ENCODE measurements around the gene PCNX2.
"Not testable (repeated sequence)": the region's sequence is repeated elsewhere in the genome, so short reads cannot be mapped to it uniquely, and the experiment has no call there.

Gene PCNX2

DNA sequence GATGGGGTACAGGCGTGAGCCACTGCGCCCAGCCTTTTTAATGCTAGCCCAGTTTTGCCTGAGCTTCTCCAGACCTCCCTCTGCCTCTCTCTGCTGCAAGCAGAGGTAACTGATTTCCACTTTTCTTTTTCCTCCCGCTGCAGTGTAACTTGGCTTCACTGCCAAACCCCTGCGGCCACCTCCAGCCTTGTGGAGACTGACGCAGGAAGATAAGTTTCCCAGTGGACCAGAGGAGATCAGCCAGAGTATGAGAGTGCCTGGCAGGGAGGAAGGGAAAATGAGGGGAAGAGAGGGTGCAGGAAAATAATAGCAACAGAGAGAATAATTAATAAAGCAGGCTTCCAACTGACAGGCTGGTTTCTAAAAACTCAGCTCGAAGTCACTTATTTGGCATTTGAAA is 143.7 kb downstream of the PCNX2 start:
- no peak for DNase-seq (ENCODE audit: low spot score)

GRCh38 chr1:233144434-233144833 is 151.1 kb downstream of the PCNX2 start:
- DNase-seq (ENCODE audit: low spot score) = no peak

DNA sequence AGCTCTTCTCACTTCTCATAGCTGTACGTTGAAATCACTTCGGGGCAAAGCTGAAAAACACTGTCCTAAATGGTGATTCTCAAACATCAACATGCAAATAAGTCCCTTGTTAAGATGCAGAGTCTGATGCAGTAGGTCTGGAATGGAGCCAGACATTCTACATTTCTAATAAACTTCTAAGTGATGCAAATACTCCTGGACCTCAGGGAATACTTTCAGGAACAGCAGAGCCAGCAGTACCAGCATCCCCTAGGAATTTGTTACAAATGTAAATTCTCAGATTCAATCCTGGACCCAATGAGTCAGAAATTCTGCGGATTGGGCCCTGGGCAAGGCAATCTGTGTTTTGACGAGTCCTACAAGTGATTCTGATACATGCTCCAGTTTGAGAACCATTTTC is 152.3 kb downstream of the PCNX2 start:
- no peak for DNase-seq (ENCODE audit: low spot score)

GRCh38 chr1:233140974-233141373 is 154.6 kb downstream of the PCNX2 start:
- no peak for DNase-seq (ENCODE audit: low spot score)

- no peak for DNase-seq (ENCODE audit: low spot score)
Observed at GRCh38 chr1:233140499-233140898, 155.0 kb downstream of the PCNX2 start.

DNA sequence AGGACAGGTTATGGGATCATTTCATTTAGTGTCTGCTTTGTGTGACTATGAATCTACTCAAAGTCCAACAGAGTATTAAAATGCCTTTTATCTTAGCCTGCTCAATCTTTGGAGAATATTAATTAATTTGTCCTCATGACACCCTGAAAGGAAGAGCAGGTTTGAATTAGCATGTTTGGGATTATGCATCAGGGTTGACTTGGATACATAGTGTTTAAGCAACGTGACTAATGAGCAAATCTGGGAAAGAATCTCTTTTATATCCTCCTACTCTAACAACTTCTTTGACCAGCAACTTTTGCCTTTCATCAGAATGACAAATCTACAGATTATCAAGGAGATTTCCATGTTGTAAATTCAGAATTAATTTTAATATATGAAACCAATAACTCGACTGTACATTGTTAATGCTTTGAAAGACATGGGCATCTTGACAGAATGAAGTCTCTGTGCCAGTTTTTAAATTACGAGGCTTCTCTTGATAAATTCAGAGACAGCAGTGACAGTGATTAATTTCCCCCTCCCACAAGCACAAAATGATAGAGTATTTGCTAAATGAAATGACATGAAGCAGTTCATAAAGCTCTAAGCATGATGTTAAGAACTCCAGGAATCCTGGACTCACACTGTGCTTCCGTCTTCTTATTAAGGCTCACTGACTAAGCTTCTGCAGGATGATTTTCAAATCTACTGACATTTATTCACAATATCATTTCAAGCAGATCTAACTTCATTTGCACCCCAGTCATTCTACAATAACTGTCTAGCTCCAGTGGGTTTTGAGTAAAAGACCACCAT is 156.5 kb downstream of the PCNX2 start:
- DNase-seq (ENCODE audit: low spot score) = peak; percentile 55

GRCh38 chr1:233135833-233136232 is 159.7 kb downstream of the PCNX2 start:
- DNase-seq (ENCODE audit: low spot score) = no peak

- DNase-seq (ENCODE audit: low spot score) = no peak
Observed at GRCh38 chr1:233132445-233132844, 163.1 kb downstream of the PCNX2 start.

DNA sequence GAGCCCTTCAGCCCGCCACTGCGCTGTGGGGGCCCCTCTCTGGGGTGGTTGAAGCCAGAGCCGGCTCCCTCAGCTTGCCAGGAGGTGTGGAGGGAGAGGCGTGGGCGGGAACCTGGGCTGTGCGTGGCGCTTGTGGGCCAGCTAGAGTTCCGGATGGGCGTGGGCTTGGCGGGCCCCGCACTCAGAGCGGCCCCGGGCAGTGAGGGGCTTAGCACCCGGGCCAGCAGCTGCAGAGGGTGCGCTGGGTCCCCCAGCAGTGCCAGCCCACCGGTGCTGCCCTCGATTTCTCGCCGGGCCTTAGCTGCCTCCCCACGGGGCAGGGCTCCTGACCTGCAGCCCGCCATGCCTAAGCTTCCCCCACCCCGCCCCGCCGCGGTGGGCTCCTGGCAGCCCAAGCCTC is 166.5 kb downstream of the PCNX2 start:
- DNase-seq (ENCODE audit: low spot score) = not testable (repeated sequence)

GRCh38 chr1:233127157-233127556 is 168.4 kb downstream of the PCNX2 start:
- no peak for DNase-seq (ENCODE audit: low spot score)

- DNase-seq (ENCODE audit: low spot score) = no peak
Observed at GRCh38 chr1:233122779-233123178, 172.7 kb downstream of the PCNX2 start.

- no peak for DNase-seq (ENCODE audit: low spot score)
Observed at GRCh38 chr1:233121947-233122559, 173.5 kb downstream of the PCNX2 start.

DNA sequence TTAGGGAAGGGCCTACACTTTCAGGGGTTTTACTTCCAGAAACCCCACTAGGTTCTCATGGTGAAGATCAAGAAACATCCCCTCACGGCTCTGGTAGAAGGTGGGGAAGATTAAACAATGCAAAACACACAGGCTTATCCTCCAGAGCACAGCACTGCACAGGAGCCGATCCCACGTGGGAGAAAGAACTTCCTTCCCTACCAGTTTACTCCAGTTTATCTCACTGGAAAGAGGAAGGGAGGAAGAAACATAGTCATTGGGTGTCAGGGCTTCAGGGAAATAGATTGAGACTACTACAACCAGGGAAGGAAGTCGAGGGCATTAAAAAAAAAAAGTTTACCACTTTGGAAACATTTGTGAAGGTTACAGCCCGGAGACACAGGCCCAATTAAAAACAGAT is 180.7 kb downstream of the PCNX2 start:
- no peak for DNase-seq (ENCODE audit: low spot score)

DNA sequence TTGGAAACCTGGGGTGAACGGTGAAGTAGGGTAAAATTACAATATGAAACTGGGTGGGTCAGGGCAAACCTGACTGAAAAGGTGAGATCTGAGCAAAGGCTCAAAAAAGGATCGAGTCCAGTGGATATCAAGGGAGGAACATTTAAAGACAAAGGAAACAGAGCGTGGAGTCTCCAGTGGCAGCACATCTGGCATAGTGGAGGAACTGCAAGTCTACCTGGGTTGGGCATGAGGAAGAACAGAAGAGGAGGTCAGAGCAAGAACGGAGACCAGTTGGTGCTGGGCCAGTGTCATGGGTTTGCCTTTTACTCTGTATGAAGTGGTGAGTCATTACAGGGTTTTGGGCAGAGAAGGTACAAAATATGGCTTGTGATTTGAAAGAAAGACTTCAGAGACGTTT is 181.4 kb downstream of the PCNX2 start:
- DNase-seq (ENCODE audit: low spot score) = no peak

- DNase-seq (ENCODE audit: low spot score) = peak; percentile 53
Observed at GRCh38 chr1:233113009-233113879, 182.3 kb downstream of the PCNX2 start.

- DNase-seq (ENCODE audit: low spot score) = no peak
Observed at GRCh38 chr1:233112186-233113008, 183.1 kb downstream of the PCNX2 start.

DNA sequence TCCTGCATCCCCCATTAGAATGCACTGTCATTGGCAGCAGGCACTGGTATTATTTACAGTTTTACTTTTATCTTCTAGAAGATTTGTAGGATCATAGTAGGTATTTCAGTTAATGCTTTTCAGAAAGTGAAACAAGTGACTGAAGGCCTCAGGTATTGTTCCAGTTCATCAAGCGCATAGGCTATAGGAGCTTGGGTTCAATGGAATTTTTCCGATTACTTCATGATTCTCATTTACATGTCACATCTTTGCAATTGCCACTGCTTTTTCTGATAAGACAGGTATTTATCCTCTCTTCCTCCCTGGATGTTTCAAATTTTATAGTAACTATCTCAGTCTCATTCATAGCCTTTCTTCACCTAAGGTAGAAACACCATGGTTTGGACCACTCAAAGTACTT is 183.8 kb downstream of the PCNX2 start:
- no peak for DNase-seq (ENCODE audit: low spot score)

- DNase-seq (ENCODE audit: low spot score) = no peak
Observed at GRCh38 chr1:233109096-233109495, 186.4 kb downstream of the PCNX2 start.

DNA sequence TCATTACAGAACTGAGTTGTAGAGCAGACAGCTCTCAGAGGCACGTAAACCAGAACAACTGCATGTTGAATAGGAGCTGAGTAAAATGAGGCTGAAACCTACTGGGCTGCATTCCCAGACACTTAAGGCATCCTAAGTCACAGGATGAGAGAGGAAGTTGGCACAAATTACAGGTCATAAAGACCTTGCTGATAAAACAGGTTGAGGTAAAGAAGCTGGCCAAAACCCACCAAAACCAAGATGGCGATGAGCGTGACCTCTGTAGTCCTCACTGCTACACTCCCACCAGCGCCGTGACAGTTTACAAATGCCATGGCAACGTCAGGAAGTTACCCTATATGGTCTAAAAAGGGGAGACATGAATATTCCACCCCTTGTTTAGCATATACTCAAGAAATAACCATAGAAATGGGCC is 187.8 kb downstream of the PCNX2 start:
- DNase-seq (ENCODE audit: low spot score) = not testable (repeated sequence)

DNA sequence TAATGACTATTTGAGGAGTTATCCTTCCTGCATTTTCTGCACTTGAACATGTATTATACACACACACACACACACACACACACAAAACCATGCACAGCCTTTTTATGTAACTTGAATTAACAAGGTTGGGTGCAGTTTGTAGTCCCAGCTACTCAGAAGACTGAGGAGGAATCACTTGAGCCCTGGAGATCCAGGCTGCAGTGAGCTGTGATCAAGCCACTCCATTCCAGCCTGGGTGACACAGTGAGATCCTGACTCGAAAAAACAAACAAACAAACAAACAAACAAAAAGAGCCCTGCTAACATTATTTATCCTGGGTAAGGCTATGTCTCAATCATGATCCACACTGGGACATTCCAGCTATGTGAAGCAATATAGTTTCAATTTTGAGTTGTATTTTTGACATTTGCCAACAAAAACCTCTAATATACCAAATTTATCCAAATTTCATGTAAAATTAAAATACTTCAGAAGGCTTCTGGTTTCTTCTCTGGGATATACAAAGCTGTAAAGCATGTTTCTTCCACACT is 188.3 kb downstream of the PCNX2 start:
- DNase-seq (ENCODE audit: low spot score) = no peak

DNA sequence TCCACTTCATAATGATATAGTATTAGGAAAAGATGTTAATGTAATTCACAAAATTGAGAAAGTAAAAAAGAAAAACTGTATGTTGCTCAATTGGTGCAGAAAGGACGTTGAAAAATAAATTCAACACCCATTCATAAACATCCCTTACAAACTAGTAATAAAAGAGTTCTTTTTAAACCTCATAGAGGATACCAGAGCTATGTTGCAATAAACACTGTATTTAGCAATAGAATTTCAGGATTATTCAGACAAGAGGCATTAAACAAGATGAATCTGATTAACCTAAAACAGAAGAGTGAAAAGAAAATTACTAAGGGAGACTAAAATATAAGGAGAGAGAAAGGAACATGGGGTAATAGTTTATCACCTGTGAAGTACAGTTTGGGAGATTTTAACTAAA is 190.3 kb downstream of the PCNX2 start:
- no peak for DNase-seq (ENCODE audit: low spot score)

- no peak for DNase-seq (ENCODE audit: low spot score)
Observed at GRCh38 chr1:233102341-233102740, 193.2 kb downstream of the PCNX2 start.

Data from putamen (tissue), 1 donor.